Measurements from ENCODE around the gene ANKS1A. TPM values are rescaled to one million over a fixed set of nuclear protein-coding genes. Genes with fewer than 3 reads are reported as not detected.
A peak's percentile ranks its signal among the peaks of the same experiment; 100 is the strongest.
"Not testable (repeated sequence)": the region's sequence is repeated elsewhere in the genome, so short reads cannot be mapped to it uniquely, and the experiment has no call there.

ANKS1A gene
- total and polyA plus RNA-seq, 4 experiments from 2014 or later = 1.2 to 15.6 (median 9.4) TPM

DNA sequence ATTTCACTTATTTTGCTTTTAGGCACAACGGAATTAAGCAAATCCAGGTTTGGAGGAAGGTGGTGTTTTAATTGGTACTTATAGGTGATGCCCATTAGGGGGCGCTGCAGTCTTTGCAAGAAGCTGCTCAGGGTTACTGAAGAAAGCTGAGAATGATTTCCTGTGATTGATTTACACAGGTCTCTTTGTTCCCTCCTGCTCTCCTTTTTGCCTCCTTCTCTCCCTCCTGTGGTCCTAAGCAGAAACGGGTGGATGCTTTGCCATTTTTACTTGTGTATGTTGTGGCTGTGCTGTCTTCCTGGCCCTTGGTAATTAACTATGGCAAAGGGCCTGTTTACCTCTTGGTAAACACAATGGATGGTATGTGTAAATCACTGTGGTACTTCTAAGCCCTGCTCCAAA is 97.8 kb downstream of the ANKS1A start:
- peaks cover 21% of the 10 kb centered on the region for H3K36me3 ChIP-seq (ENCODE audit: insufficient read depth, low read length)
- no peaks in the 10 kb centered on the region for H3K27me3 ChIP-seq (ENCODE audit: insufficient read depth, low read length)
- no peaks in the 10 kb centered on the region for H3K4me1 ChIP-seq (ENCODE audit: insufficient read depth, low read length)
- no peaks in the 10 kb centered on the region for H3K9me3 ChIP-seq (ENCODE audit: control insufficient read depth in 1 of 2, low read length in 2 of 2)
- intact Hi-C loops (cut with micrococcal nuclease) = loop anchor here (1.0 to 5.0 kb wide), 4 partner anchors 153 to 525 kb away; no protein-coding TSS in a partner anchor
- Mint-ChIP-seq H3K27ac (no peak overlapping the region), H3K9me3 (no peaks in the 10 kb centered on the region), H3K4me3 (no peak overlapping the region), H3K27me3 (no peaks in the 10 kb centered on the region), H3K36me3 (peaks cover 62 to 77% of the 10 kb centered on the region in 2 donors), H3K4me1 (no peaks in the 10 kb centered on the region)
- ChIA-PET CTCF (ENCODE audit: partially characterized antibody) (interaction anchor here (0.6 to 2.7 kb wide), 19 partner anchors 8 to 253 kb away, joined by 3 to 14 read pairs (median 5); no protein-coding TSS in a partner anchor), POLR2A (ENCODE audit: partially characterized antibody) (no interaction called here)
- H3K27ac ChIP-seq (ENCODE audit: low read depth, low read length) = no peak overlapping the region
- peak; percentile 45 to 60 (median 52) for DNase-seq
- H3K4me3 ChIP-seq (ENCODE audit: low read length in 2 of 2) = no peak overlapping the region

- Mint-ChIP-seq H3K4me1 (no peaks in the 10 kb centered on the region), H3K27me3 (no peaks in the 10 kb centered on the region), H3K36me3 (peaks cover 57 to 77% of the 10 kb centered on the region in 2 donors), H3K9me3 (no peaks in the 10 kb centered on the region), H3K4me3 (no peak overlapping the region), H3K27ac (no peak overlapping the region)
- Histone ChIP-seq H3K36me3 (ENCODE audit: insufficient read depth, low read length) (peaks cover 28% of the 10 kb centered on the region), H3K27me3 (ENCODE audit: insufficient read depth, low read length) (no peaks in the 10 kb centered on the region), H3K9me3 (ENCODE audit: control insufficient read depth in 1 of 2, low read length in 2 of 2) (no peaks in the 10 kb centered on the region), H3K27ac (ENCODE audit: low read depth, low read length) (no peak overlapping the region), H3K4me1 (ENCODE audit: insufficient read depth, low read length) (no peaks in the 10 kb centered on the region), H3K4me3 (ENCODE audit: low read length in 2 of 2) (no peak overlapping the region)
- no peak for DNase-seq
- intact Hi-C loops (cut with micrococcal nuclease) = loop anchor here (5.0 kb wide), 1 partner anchor 525 kb away; no protein-coding TSS in a partner anchor
- ChIA-PET CTCF (ENCODE audit: partially characterized antibody) (interaction anchor here (0.6 to 2.7 kb wide), 9 partner anchors 20 to 253 kb away, joined by 3 to 14 read pairs (median 7); no protein-coding TSS in a partner anchor), POLR2A (ENCODE audit: partially characterized antibody) (no interaction called here)
Observed at GRCh38 chr6:34987506-34987905, 98.5 kb downstream of the ANKS1A start.

DNA sequence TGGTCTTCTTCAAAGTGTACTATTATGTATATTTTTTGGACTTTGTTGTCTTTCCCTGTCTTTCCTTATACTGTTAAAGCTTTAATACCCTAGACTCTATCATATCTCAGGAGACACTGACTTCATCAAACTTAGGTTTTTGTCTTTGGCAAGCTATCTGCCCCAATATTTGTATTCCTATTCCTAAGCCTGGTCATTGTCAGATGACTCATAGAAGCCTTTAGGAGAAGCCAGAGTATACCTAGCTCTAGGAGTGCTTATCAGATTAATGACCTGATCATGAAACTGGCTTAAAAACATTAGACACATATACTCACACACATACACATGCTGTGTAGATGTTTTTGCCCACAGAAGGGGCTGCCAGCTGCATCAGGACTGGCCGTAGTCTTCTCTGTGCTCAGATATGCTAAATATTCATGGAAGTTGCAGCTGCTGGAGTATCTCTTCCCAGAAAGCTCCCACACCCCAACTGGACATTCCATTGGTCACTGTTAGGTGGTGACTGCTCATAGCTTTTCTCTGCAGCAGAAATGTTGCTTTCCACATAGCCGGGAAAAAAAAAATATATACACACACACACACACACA is 102.0 kb downstream of the ANKS1A start:
- Mint-ChIP-seq H3K36me3 (peaks cover 58 to 79% of the 10 kb centered on the region in 2 donors), H3K4me3 (no peak overlapping the region), H3K4me1 (no peaks in the 10 kb centered on the region), H3K27ac (no peak overlapping the region), H3K27me3 (no peaks in the 10 kb centered on the region), H3K9me3 (no peaks in the 10 kb centered on the region)
- Histone ChIP-seq H3K36me3 (ENCODE audit: insufficient read depth, low read length) (peaks cover 22% of the 10 kb centered on the region), H3K4me1 (ENCODE audit: insufficient read depth, low read length) (no peaks in the 10 kb centered on the region), H3K27me3 (ENCODE audit: insufficient read depth, low read length) (no peaks in the 10 kb centered on the region), H3K9me3 (ENCODE audit: control insufficient read depth in 1 of 2, low read length in 2 of 2) (no peaks in the 10 kb centered on the region), H3K27ac (ENCODE audit: low read depth, low read length) (no peak overlapping the region), H3K4me3 (ENCODE audit: low read length in 2 of 2) (no peak overlapping the region)
- CTCF ChIA-PET (ENCODE audit: partially characterized antibody) = no interaction called here
- no peak for DNase-seq
- intact Hi-C loops (cut with micrococcal nuclease) = no loop called here
- POLR2A ChIA-PET (ENCODE audit: partially characterized antibody) = no interaction called here

- Mint-ChIP-seq H3K36me3 (peaks cover 56 to 69% of the 10 kb centered on the region in 2 donors), H3K27ac (no peak overlapping the region), H3K9me3 (no peaks in the 10 kb centered on the region), H3K4me1 (no peaks in the 10 kb centered on the region), H3K4me3 (no peak overlapping the region), H3K27me3 (no peaks in the 10 kb centered on the region)
- H3K27me3 ChIP-seq (ENCODE audit: insufficient read depth, low read length) = no peaks in the 10 kb centered on the region
- H3K4me1 ChIP-seq (ENCODE audit: insufficient read depth, low read length) = no peaks in the 10 kb centered on the region
- H3K4me3 ChIP-seq (ENCODE audit: low read length in 2 of 2) = no peak overlapping the region
- ChIA-PET POLR2A (ENCODE audit: partially characterized antibody) (no interaction called here), CTCF (ENCODE audit: partially characterized antibody) (interaction anchor here (0.7 kb wide), 1 partner anchor 213 kb away, joined by 4 read pairs; no protein-coding TSS in a partner anchor)
- no peak overlapping the region for H3K27ac ChIP-seq (ENCODE audit: low read depth, low read length)
- DNase-seq = no peak
- intact Hi-C loops (cut with micrococcal nuclease) = no loop called here
- H3K36me3 ChIP-seq (ENCODE audit: insufficient read depth, low read length) = peaks cover 17% of the 10 kb centered on the region
- H3K9me3 ChIP-seq (ENCODE audit: control insufficient read depth in 1 of 2, low read length in 2 of 2) = no peaks in the 10 kb centered on the region
Observed at GRCh38 chr6:34992376-34992775, 103.3 kb downstream of the ANKS1A start.

GRCh38 chr6:34993213-34993612 is 104.2 kb downstream of the ANKS1A start:
- Histone ChIP-seq H3K27ac (ENCODE audit: low read depth, low read length) (no peak overlapping the region), H3K4me1 (ENCODE audit: insufficient read depth, low read length) (no peaks in the 10 kb centered on the region), H3K9me3 (ENCODE audit: control insufficient read depth in 1 of 2, low read length in 2 of 2) (no peaks in the 10 kb centered on the region), H3K36me3 (ENCODE audit: insufficient read depth, low read length) (peaks cover 17% of the 10 kb centered on the region), H3K4me3 (ENCODE audit: low read length in 2 of 2) (no peak overlapping the region), H3K27me3 (ENCODE audit: insufficient read depth, low read length) (no peaks in the 10 kb centered on the region)
- Mint-ChIP-seq H3K27me3 (no peaks in the 10 kb centered on the region), H3K4me1 (no peaks in the 10 kb centered on the region), H3K36me3 (peaks cover 59 to 71% of the 10 kb centered on the region in 2 donors), H3K4me3 (no peak overlapping the region), H3K27ac (no peak overlapping the region), H3K9me3 (no peaks in the 10 kb centered on the region)
- POLR2A ChIA-PET (ENCODE audit: partially characterized antibody) = no interaction called here
- intact Hi-C loops (cut with micrococcal nuclease) = no loop called here
- CTCF ChIA-PET (ENCODE audit: partially characterized antibody) = interaction anchor here (0.7 to 1.2 kb wide), 3 partner anchors 9 to 212 kb away, joined by 3 to 4 read pairs (median 4); no protein-coding TSS in a partner anchor
- DNase-seq = no peak

- Mint-ChIP-seq H3K27ac (no peak overlapping the region), H3K9me3 (no peaks in the 10 kb centered on the region), H3K36me3 (peaks cover 60 to 67% of the 10 kb centered on the region in 2 donors), H3K4me1 (peaks cover 0 to 1% (median 0%) of the 10 kb centered on the region in 4 donors), H3K27me3 (no peaks in the 10 kb centered on the region), H3K4me3 (no peak overlapping the region)
- intact Hi-C loops (cut with micrococcal nuclease) = no loop called here
- Histone ChIP-seq H3K27me3 (ENCODE audit: insufficient read depth, low read length) (no peaks in the 10 kb centered on the region), H3K4me3 (ENCODE audit: low read length in 2 of 2) (no peak overlapping the region), H3K27ac (ENCODE audit: low read depth, low read length) (no peak overlapping the region), H3K4me1 (ENCODE audit: insufficient read depth, low read length) (no peaks in the 10 kb centered on the region), H3K9me3 (ENCODE audit: control insufficient read depth in 1 of 2, low read length in 2 of 2) (no peaks in the 10 kb centered on the region), H3K36me3 (ENCODE audit: insufficient read depth, low read length) (peaks cover 17% of the 10 kb centered on the region)
- POLR2A ChIA-PET (ENCODE audit: partially characterized antibody) = no interaction called here
- DNase-seq = no peak
- CTCF ChIA-PET (ENCODE audit: partially characterized antibody) = interaction anchor here (1.6 kb wide), 1 partner anchor 8 kb away, joined by 7 read pairs; no protein-coding TSS in a partner anchor
Observed at GRCh38 chr6:34994693-34995092, 105.6 kb downstream of the ANKS1A start.

DNA sequence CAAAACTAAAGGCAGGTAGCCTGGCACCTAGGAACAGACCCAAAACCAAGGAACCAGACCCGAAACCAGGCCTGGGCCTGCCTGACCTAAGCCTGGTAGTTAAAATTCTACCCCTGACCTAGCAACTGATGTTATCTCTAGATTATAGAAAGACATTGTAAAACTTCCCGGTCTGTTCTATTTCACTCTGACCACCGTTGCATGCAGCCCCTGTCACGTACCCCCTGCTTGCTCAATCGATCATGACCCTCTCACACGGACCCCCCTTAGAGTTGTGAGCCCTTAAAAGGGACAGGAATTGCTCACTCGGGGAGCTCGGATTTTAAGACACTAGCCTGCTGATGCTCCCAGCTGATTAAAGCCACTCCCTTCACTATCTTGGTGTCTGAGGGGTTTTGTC is 109.4 kb downstream of the ANKS1A start:
- H3K4me1 Mint-ChIP-seq = not testable (repeated sequence)

More for the DNA sequence above, 109.4 kb downstream of the ANKS1A start:
- Mint-ChIP-seq H3K27ac (peak overlapping the region in 1 of 7 donors; percentile 30), H3K36me3 (peaks cover 43 to 47% of the 10 kb centered on the region in 2 donors)
- H3K36me3 ChIP-seq (ENCODE audit: insufficient read depth, low read length); H3K9me3 Mint-ChIP-seq; intact Hi-C loops (cut with micrococcal nuclease); H3K27me3 Mint-ChIP-seq; CTCF ChIA-PET (ENCODE audit: partially characterized antibody); H3K4me3 ChIP-seq (ENCODE audit: low read length in 2 of 2); H3K4me1 ChIP-seq (ENCODE audit: insufficient read depth, low read length); POLR2A ChIA-PET (ENCODE audit: partially characterized antibody); DNase-seq; H3K27ac ChIP-seq (ENCODE audit: low read depth, low read length); H3K9me3 ChIP-seq (ENCODE audit: control insufficient read depth in 1 of 2, low read length in 2 of 2); H3K27me3 ChIP-seq (ENCODE audit: insufficient read depth, low read length); H3K4me3 Mint-ChIP-seq: not testable (repeated sequence)

Measured in CD4-positive, alpha-beta memory T cell (primary cell).